ACC112 (cell line): ENCODE results near the gene CERS6.
"Not testable (repeated sequence)": the region's sequence is repeated elsewhere in the genome, so short reads cannot be mapped to it uniquely, and the experiment has no call there.

ENCODE experiments used
- H2AFZ ChIP-seq: fragments of 200-600 bp; sonication (generic); one replicate; pipeline ENCODE4 v1.6.0; 2017; ENCODE audit warnings: antibody characterized with exemption, low read length; ENCODE audit not compliant: unreplicated experiment
- H3K27ac ChIP-seq: fragments of 200-600 bp; sonication (generic); 2 replicates; pipeline ENCODE4 v1.5.1; 2014; ENCODE audit warnings: low read depth, mild to moderate bottlenecking, antibody characterized with exemption, low read length, moderate library complexity
- H3K27me3 ChIP-seq: fragments of 200-600 bp; sonication (generic); 2 replicates; pipeline ENCODE4 v1.6.1; 2014; ENCODE audit warnings: mild to moderate bottlenecking, antibody characterized with exemption, low read length, moderate library complexity, mixed read lengths; ENCODE audit not compliant: insufficient read depth
- H3K36me3 ChIP-seq: fragments of 200-600 bp; sonication (generic); 2 replicates; pipeline ENCODE4 v1.6.1; 2016; ENCODE audit warnings: mild to moderate bottlenecking, antibody characterized with exemption, low read length, moderate library complexity, mixed read lengths; ENCODE audit not compliant: insufficient read depth
- H3K4me1 ChIP-seq: fragments of 200-600 bp; sonication (generic); one replicate; pipeline ENCODE4 v1.6.1; 2016; ENCODE audit warnings: low read length, mixed read lengths; ENCODE audit not compliant: insufficient read depth, unreplicated experiment, control insufficient read depth
- H3K4me3 ChIP-seq: fragments of 200-600 bp; sonication (generic); 2 replicates; pipeline ENCODE4 v1.5.1; 2014; ENCODE audit warnings: mild to moderate bottlenecking, low read depth, low read length
- H3K79me2 ChIP-seq: fragments of 200-600 bp; sonication (generic); one replicate; pipeline ENCODE4 v1.6.0; 2016; ENCODE audit warnings: low read length; ENCODE audit not compliant: control insufficient read depth, unreplicated experiment, insufficient read depth

CERS6 gene

GRCh38 chr2:168652997-168653921 is 197.2 kb downstream of the CERS6 start:
- no peak overlapping the region for H3K27ac ChIP-seq

DNA sequence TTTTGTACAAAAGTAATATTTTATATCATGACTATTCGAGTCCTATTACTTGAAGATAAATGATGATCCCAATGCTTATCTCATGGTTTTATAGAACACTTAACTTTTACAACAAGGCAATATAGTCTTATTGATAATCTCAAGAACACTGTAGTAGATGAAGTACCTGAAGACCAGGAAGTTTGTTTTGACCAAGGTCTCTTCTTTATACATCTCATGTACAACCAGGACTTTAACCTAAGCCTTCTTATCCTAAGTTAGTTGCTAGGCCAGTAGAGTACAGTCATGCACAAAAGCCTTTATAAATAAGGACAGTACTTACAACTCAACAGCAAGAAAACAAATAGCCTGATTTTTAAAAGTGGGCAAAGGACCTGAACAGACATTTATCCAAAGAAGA is 198.6 kb downstream of the CERS6 start:
- Histone ChIP-seq H3K4me3 (no peak overlapping the region), H3K79me2 (no peaks in the 10 kb centered on the region), H2AFZ (no peak overlapping the region), H3K36me3 (peaks cover 3% of the 10 kb centered on the region; the same call in 1 of the 2 replicates), H3K4me1 (no peaks in the 10 kb centered on the region), H3K27ac (no peak overlapping the region), H3K27me3 (no peaks in the 10 kb centered on the region)

More at GRCh38 chr2:168652997-168653921, 197.2 kb downstream of the CERS6 start:
- H3K79me2 ChIP-seq, result no peaks in the 10 kb centered on the region
- H3K36me3 ChIP-seq, result peaks cover 3% of the 10 kb centered on the region; the same call in 1 of the 2 replicates
- H3K4me3 ChIP-seq, result no peak overlapping the region
- H3K4me1 ChIP-seq, result no peaks in the 10 kb centered on the region
- no peak overlapping the region for H2AFZ ChIP-seq
- no peaks in the 10 kb centered on the region for H3K27me3 ChIP-seq

DNA sequence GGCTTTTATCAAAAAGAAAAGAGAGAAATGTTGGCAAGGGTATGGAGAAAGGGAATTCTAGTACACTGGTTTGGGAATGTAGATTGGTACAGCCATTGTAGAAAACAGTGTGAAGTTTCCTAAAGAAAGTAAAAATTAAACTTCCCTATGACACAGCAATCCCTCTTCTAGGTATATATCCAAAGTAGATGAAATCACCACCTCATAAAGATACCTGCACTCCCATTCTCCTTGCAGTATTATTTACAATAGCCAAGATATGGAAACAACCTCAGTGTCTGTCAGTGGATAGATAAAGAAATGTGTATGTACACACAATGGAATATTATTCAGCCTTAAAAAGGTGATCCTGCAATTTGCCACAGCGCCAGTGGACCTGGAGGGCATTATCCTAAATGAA is 199.1 kb downstream of the CERS6 start:
- Histone ChIP-seq H3K27ac (no peak overlapping the region), H2AFZ (no peak overlapping the region), H3K27me3 (no peaks in the 10 kb centered on the region), H3K4me3 (no peak overlapping the region), H3K79me2 (no peaks in the 10 kb centered on the region), H3K4me1 (no peaks in the 10 kb centered on the region), H3K36me3 (peaks cover 3% of the 10 kb centered on the region; the same call in 1 of the 2 replicates)

- H2AFZ ChIP-seq, H3K27me3 ChIP-seq, H3K36me3 ChIP-seq, H3K4me1 ChIP-seq, H3K79me2 ChIP-seq, H3K4me3 ChIP-seq, H3K27ac ChIP-seq: not testable (repeated sequence)
Measured at GRCh38 chr2:168657378-168657777, 201.3 kb downstream of the CERS6 start.

DNA sequence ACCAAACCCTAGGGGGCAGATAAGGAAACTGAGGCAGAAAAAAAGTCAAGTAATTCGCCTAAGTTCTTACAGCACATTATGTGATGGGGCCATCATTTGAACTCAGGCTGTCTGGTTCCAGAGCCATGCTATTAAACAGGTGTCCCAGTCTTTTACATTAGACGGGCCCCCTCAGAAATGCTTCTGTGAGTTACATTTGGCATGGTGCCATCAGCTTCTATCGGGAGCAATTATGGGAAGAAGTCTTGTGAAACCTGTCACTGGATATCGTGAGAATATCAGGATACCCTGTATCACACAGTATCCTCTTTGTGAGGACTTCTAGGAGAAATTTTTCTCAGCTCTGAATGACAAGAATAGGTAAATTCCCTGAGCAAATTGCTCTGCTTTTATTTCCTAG is 202.6 kb downstream of the CERS6 start:
- Histone ChIP-seq H3K4me1 (no peaks in the 10 kb centered on the region), H3K36me3 (peaks cover 3% of the 10 kb centered on the region; the same call in 1 of the 2 replicates), H3K27me3 (no peaks in the 10 kb centered on the region), H3K4me3 (no peak overlapping the region), H2AFZ (no peak overlapping the region), H3K79me2 (no peaks in the 10 kb centered on the region), H3K27ac (no peak overlapping the region)

DNA sequence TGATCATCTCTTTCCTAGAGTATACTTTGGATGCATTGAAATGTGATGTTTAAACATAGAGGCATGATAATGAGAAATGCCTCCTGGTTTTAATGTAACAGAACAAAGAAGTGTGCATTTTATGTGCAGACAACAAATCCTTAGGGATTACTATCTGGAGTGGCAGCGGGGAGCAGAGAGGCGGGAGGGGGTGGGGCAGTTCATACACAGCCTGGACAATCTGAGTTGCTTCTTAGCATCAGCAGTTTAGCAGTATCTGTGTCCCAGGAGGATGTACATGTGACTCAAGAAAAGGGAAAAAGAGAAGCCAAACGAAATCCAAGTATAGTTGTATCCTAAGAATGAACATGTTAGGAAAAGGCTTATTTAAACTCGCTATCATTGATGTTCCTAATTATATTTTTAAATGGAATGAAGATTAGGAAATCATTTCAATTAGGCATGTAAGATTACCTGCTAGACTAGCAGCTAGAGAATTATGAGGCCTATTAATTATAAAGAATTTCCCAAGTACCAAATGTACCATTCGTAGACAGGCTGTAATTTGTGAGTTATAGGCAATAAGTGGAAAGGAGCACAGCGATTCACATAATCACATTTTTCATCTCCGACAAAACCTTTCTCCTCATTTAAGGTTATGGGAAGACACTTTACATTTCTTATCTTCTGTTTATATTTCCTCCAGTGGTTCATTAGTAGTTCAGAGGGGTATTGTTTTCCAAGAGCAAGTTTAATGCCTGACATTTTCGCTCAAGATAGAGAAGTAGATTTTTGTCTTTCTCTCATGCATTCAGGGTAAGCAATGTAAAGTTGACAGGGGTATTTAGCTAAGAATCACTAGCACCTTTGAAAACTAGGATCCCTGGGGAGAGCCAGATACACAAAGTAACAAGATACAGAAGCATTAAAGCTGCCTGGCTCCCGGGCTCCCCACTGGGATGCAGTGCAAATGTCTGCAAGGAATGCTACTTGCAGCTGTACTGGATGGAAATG is 205.1 kb downstream of the CERS6 start:
- no peaks in the 10 kb centered on the region for H3K36me3 ChIP-seq
- H3K79me2 ChIP-seq, result no peaks in the 10 kb centered on the region
- H3K4me3 ChIP-seq, result no peak overlapping the region
- H2AFZ ChIP-seq, result no peak overlapping the region
- H3K27ac ChIP-seq, result no peak overlapping the region
- no peaks in the 10 kb centered on the region for H3K27me3 ChIP-seq
- no peaks in the 10 kb centered on the region for H3K4me1 ChIP-seq

DNA sequence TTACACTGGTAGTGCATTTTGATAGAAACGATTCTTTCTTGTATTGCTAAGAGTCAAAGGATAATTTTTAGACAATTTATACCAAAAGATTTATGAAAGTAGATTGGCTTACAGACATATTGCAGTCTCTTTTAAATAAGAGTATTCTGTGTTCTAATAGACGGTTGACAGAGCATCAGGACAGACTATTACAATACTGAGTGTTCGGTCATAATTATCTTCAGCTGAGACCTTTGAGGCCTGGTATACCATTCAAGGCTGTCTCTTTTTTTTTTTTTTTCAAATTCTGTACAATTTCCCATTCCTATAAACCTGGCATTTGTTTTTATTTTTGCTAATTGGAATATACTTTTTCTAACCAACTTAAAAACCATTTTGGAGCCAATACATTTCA is 205.8 kb downstream of the CERS6 start:
- no peak overlapping the region for H2AFZ ChIP-seq
- H3K27me3 ChIP-seq, result no peaks in the 10 kb centered on the region
- H3K79me2 ChIP-seq, result no peaks in the 10 kb centered on the region
- H3K4me3 ChIP-seq, result no peak overlapping the region
- H3K4me1 ChIP-seq, result no peaks in the 10 kb centered on the region
- no peak overlapping the region for H3K27ac ChIP-seq
- H3K36me3 ChIP-seq, result no peaks in the 10 kb centered on the region

GRCh38 chr2:168662651-168663208 is 206.7 kb downstream of the CERS6 start:
- H3K27me3 ChIP-seq, result no peaks in the 10 kb centered on the region
- H3K27ac ChIP-seq, result no peak overlapping the region
- no peaks in the 10 kb centered on the region for H3K36me3 ChIP-seq
- H3K4me3 ChIP-seq, result no peak overlapping the region
- no peaks in the 10 kb centered on the region for H3K4me1 ChIP-seq
- no peak overlapping the region for H2AFZ ChIP-seq
- no peaks in the 10 kb centered on the region for H3K79me2 ChIP-seq

- Histone ChIP-seq H2AFZ (no peak overlapping the region), H3K79me2 (no peaks in the 10 kb centered on the region), H3K36me3 (no peaks in the 10 kb centered on the region), H3K27ac (no peak overlapping the region), H3K4me3 (no peak overlapping the region), H3K4me1 (no peaks in the 10 kb centered on the region), H3K27me3 (no peaks in the 10 kb centered on the region)
Measured at GRCh38 chr2:168663993-168664392, 207.9 kb downstream of the CERS6 start.

DNA sequence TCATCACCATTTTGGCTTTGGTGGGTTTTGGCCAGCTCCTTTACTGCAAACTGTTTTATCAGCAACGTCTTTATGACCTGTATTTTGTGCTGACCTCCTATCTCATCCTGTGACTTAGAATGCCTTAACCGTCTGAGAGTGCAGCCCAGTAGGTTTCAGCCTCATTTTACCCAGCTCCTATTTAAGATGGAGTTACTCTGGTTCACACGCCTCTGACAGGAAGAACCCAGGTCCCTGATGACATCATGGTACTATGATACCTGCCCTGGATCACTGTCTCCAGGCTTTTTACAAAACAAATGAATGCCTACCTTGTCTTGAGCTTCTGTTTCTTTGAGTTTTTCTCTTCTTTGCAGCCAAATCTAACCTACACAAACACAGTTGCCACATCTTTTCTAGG is 208.6 kb downstream of the CERS6 start:
- not testable (repeated sequence) for H2AFZ ChIP-seq, H3K27me3 ChIP-seq, H3K4me3 ChIP-seq, H3K4me1 ChIP-seq, H3K79me2 ChIP-seq, H3K27ac ChIP-seq, H3K36me3 ChIP-seq
